Gastrocnemius medialis (tissue), 4 donors: ENCODE results near the gene SCNN1A. TPM values are rescaled to one million over a fixed set of nuclear protein-coding genes. Genes with fewer than 3 reads are reported as not detected.

Source experiments
- ATAC-seq, 2 donors: fragments of 150-250 bp; one replicate each; pipeline ENCODE4 v1.9.1; 2016
- DNase-seq, 2 donors: peaks; one replicate each; pipeline ENCODE4 v3.0.0-alpha.2; 2019
- H3K27ac ChIP-seq, 4 donors: fragments of 200-600 bp; sonication (generic); 1 replicate in 1 of 4; 2 replicates in 3 of 4; pipeline ENCODE4 v1.5.1; 2016 to 2018; ENCODE audit warnings: mild to moderate bottlenecking in 2 of 4, moderate library complexity in 1 of 4
- H3K27me3 ChIP-seq, 3 donors: fragments of 200-600 bp; sonication (generic) in 2 of 3; 1 replicate in 1 of 3; 2 replicates in 2 of 3; pipeline versions ENCODE4 v1.5.1 to v1.6.0; 2016 to 2019; ENCODE audit warnings: mild to moderate bottlenecking in 1 of 3, moderate library complexity in 1 of 3
- H3K36me3 ChIP-seq, 2 donors: fragments of 200-600 bp; sonication (generic) in 1 of 2; one replicate each; pipeline ENCODE4 v1.5.1; 2017 to 2018
- H3K4me1 ChIP-seq, 2 donors: fragments of 200-600 bp; sonication (generic) in 1 of 2; one replicate each; pipeline ENCODE4 v1.5.1; 2016 to 2017; ENCODE audit warnings: mild to moderate bottlenecking in 2 of 2
- H3K4me3 ChIP-seq, 4 donors: fragments of 200-600 bp; sonication (generic) in 3 of 4; 1 replicate in 1 of 4; 2 replicates in 3 of 4; pipeline ENCODE4 v1.5.1; 2016 to 2019; ENCODE audit warnings: mild to moderate bottlenecking in 2 of 4
- H3K9me3 ChIP-seq, 3 donors: fragments of 200-600 bp; sonication (generic) in 2 of 3; 1 replicate in 1 of 3; 2 replicates in 2 of 3; pipeline ENCODE4 v1.5.1; 2016 to 2019
- CTCF ChIP-seq, 5 experiments: fragments of 450-650 bp in 3 of 5; fragments of 200-600 bp in 2 of 5; sonication (generic) in 2 of 5; IDR thresholded peaks in 4 of 5; conservative IDR thresholded peaks in 1 of 5; 1 replicate in 4 of 5; 2 replicates in 1 of 5; pipeline ENCODE4 v1.5.1; 2016 to 2019; ENCODE audit warnings: antibody characterized with exemption in 5 of 5, mild to moderate bottlenecking in 3 of 5, moderate library complexity in 3 of 5
- POLR2A ChIP-seq, 2 donors: fragments of 450-650 bp; IDR thresholded peaks; one replicate each; pipeline ENCODE4 v1.6.1; 2017; ENCODE audit warnings: antibody characterized with exemption in 2 of 2, mild to moderate bottlenecking in 2 of 2, moderate library complexity in 2 of 2
- in situ Hi-C, 4 donors: fragments of 200-750 bp; cut with MboI; loops; one replicate each; pipeline versions ENCODE4 v1.15.0 to v1.8.0; 2017; ENCODE audit warnings: low sequenced_read_pairs in 4 of 4
- intact Hi-C: fragments of 100-400 bp; cut with DNase I; formaldehyde crosslinking; loops from one replicate; pipeline ENCODE4 v1.15.1; 2023; ENCODE audit warnings: low total_unique reads
- total RNA-seq, 4 donors: library from RNA; depleted of rRNA; stranded (reverse); fragments of >200 nt; gene quantifications; one replicate each; pipeline versions ENCODE4 v1.1.0 to v1.2.3, GENCODE V29; 2016

SCNN1A gene
- total RNA-seq, 4 donors from 2014 or later, result 0.20 to 2.0 (median 0.38) TPM; not detected in 1

DNA sequence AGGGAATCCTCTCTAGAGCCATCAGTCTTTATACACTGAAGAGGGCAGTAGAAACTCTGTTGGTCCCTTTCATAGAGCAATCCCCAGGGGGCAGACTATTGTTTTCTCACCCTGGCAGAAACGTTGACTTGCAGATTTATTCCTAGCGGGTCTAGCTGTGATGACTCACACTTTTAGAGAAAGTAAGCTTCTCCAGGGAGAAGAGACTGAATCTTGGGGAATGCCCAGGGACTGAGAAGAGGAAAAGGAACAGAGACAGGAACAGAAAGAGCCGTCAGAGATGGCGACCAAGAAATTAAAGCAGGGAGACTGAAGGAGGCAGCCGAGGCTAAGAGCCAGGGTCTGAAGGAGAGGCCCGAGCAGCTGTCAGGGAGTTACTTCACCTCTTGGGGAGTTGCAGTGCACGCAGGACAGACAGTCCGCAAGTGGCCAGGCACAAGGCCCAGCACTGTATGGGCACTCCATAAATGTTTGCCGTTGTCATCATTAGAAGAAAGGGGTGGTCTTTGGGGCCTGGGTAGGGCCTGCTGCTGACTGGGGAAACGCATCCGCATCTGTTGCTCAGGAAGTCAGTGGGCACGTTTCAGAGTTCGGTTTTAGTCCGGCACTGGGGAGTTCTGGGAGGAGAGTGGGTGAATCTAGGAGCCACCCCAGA is 51.9 kb downstream of the SCNN1A start:
- Histone ChIP-seq H3K4me1 (peaks cover 57 to 58% of the 10 kb centered on the region in 2 donors), H3K27ac (peak overlapping the region; percentile 70 to 85 (median 81)), H3K9me3 (no peaks in the 10 kb centered on the region), H3K27me3 (no peaks in the 10 kb centered on the region), H3K4me3 (peak overlapping the region; percentile 4 to 27 (median 12)), H3K36me3 (peaks cover 0 to 12% of the 10 kb centered on the region in 2 donors)
- TF ChIP-seq CTCF (IDR thresholded peaks at IDR 0.05 in 4 of 5, conservative IDR thresholded peaks at IDR 0.05 in 1 of 5) (peak; percentile 30 to 45 (median 40)), POLR2A (IDR thresholded peaks at IDR 0.05) (no peak)
- in situ Hi-C loops, result loop anchor here in 1 of 4 donors (10.0 kb wide), 2 partner anchors 61 to 141 kb away; partner anchors contain the start of gene LTBR
- DNase-seq (peak; percentile 70 to 86), ATAC-seq (peak; percentile 77 to 78)
- intact Hi-C loops, result loop anchor here (1.0 to 5.0 kb wide), 3 partner anchors 61 to 230 kb away; partner anchors contain the start of genes GAPDH and LTBR

DNA sequence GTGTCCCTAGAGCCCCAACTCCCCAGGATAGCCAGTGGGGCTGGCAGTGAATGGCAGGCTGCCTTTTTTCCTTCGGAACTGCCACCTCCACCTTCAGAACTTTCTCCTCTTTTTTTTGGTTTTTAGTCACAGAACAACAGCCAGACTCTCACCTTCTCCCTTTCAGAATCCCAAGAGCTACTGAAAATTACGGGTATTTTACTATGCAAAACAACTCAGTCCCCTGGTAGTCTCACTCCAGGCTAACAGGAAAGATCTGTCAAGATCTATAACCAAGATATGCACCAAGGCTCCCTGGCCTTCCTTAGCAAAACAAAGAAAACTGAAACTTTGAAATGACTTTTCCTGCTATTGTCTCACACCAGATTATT is 52.4 kb downstream of the SCNN1A start:
- Histone ChIP-seq H3K9me3 (no peaks in the 10 kb centered on the region), H3K4me3 (peak overlapping the region in 1 of 4 donors; percentile 6), H3K27ac (peak overlapping the region; percentile 70 to 85 (median 81)), H3K36me3 (peaks cover 0 to 7% of the 10 kb centered on the region in 2 donors), H3K4me1 (peaks cover 55 to 57% of the 10 kb centered on the region in 2 donors), H3K27me3 (no peaks in the 10 kb centered on the region)
- in situ Hi-C loops, result loop anchor here in 1 of 4 donors (10.0 kb wide), 2 partner anchors 62 to 142 kb away; partner anchors contain the start of gene LTBR
- TF ChIP-seq CTCF (IDR thresholded peaks at IDR 0.05 in 4 of 5, conservative IDR thresholded peaks at IDR 0.05 in 1 of 5) (no peak), POLR2A (IDR thresholded peaks at IDR 0.05) (no peak)
- intact Hi-C loops, result loop anchor here (1.0 to 5.0 kb wide), 3 partner anchors 61 to 230 kb away; partner anchors contain the start of genes GAPDH and LTBR
- DNase-seq (no peak), ATAC-seq (no peak)

DNA sequence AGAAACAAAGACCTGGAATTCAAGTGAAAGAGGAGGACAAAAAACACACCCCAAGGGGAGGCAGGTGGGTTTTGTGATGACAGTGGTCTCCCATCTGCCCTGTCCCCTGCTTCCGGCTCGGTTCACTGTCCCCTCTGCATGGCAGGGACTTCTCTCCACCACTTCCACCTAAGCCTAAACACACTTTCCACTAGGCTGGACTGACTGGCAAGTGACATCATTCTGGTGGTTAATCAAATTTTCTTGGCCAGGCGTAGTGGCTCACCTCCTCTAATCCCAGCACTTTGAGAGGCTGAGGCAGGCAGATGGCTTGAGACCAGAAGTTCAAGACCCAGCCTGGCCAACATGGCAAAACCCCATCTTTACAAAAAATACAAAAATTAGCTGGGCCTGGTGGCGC is 53.0 kb downstream of the SCNN1A start:
- in situ Hi-C loops, result loop anchor here in 1 of 4 donors (10.0 kb wide), 2 partner anchors 62 to 142 kb away; partner anchors contain the start of gene LTBR
- H3K4me1 ChIP-seq, result peaks cover 53 to 55% of the 10 kb centered on the region in 2 donors

GRCh38 chr12:6321905-6322304 is 53.5 kb downstream of the SCNN1A start:
- TF ChIP-seq POLR2A (IDR thresholded peaks at IDR 0.05) (no peak), CTCF (IDR thresholded peaks at IDR 0.05 in 4 of 5, conservative IDR thresholded peaks at IDR 0.05 in 1 of 5) (no peak)
- intact Hi-C loops (loop anchor here (5.0 kb wide), 1 partner anchor 210 kb away; the partner anchor contains the start of gene GAPDH), in situ Hi-C loops (loop anchor here in 1 of 4 donors (10.0 kb wide), 2 partner anchors 63 to 143 kb away; partner anchors contain the start of gene LTBR)
- peak overlapping the region in 3 of 4 donors; percentile 52 to 82 (median 70) for H3K27ac ChIP-seq
- DNase-seq (peak in 1 of 2 donors; percentile 43), ATAC-seq (peak in 1 of 2 donors; percentile 8)
- H3K27me3 ChIP-seq, result no peaks in the 10 kb centered on the region
- H3K9me3 ChIP-seq, result no peaks in the 10 kb centered on the region
- H3K36me3 ChIP-seq, result no peaks in the 10 kb centered on the region
- peaks cover 48 to 50% of the 10 kb centered on the region in 2 donors for H3K4me1 ChIP-seq
- H3K4me3 ChIP-seq, result no peak overlapping the region

More for the DNA sequence above, 53.0 kb downstream of the SCNN1A start:
- ATAC-seq (no peak), DNase-seq (peak in 1 of 2 donors; percentile 14)
- Histone ChIP-seq H3K36me3 (peaks cover 0 to 1% of the 10 kb centered on the region in 2 donors), H3K27me3 (no peaks in the 10 kb centered on the region), H3K4me3 (no peak overlapping the region), H3K9me3 (no peaks in the 10 kb centered on the region), H3K27ac (peak overlapping the region; percentile 52 to 82 (median 75))
- TF ChIP-seq POLR2A (IDR thresholded peaks at IDR 0.05) (no peak), CTCF (IDR thresholded peaks at IDR 0.05 in 4 of 5, conservative IDR thresholded peaks at IDR 0.05 in 1 of 5) (no peak)
- intact Hi-C loops, result loop anchor here (5.0 kb wide), 1 partner anchor 210 kb away; the partner anchor contains the start of gene GAPDH
